SK-N-SH treated with all-trans-retinoic acid at 6 μM for 48 hours (cell line): Measurements from ENCODE around the gene ADAMTS13.

Experiments
- ATAC-seq: fragments of 200-7000 bp; cut with Tn5 transposase; 3 replicates; pipeline ENCODE4 v1.9.1; 2020; ENCODE audit warnings: mild to moderate bottlenecking, moderate library complexity
- ARNTL ChIP-seq: fragments of 450-650 bp; formaldehyde crosslinking; IDR thresholded peaks from 2 replicates; pipeline ENCODE4 v1.5.0; 2020; ENCODE audit warnings: low read depth, mild to moderate bottlenecking, moderate library complexity, borderline replicate concordance
- BACH2 ChIP-seq: fragments of 250-450 bp; sonication (Bioruptor Pico); IDR thresholded peaks from 2 replicates; pipeline ENCODE4 v1.9.0; 2021; ENCODE audit warnings: mild to moderate bottlenecking, borderline replicate concordance
- CSRNP3 ChIP-seq: fragments of 250-450 bp; sonication (Bioruptor Pico); IDR thresholded peaks from 2 replicates; pipeline ENCODE4 v1.5.1; 2021; ENCODE audit warnings: mild to moderate bottlenecking, moderate library complexity
- ESRRG ChIP-seq: fragments of 250-450 bp; sonication (Bioruptor Pico); IDR thresholded peaks from 2 replicates; pipeline ENCODE4 v1.6.1; 2021; ENCODE audit warnings: mild to moderate bottlenecking
- GLIS3 ChIP-seq: fragments of 250-450 bp; sonication (Bioruptor Pico); IDR thresholded peaks from 2 replicates; pipeline ENCODE4 v1.5.0; 2020; ENCODE audit warnings: mild to moderate bottlenecking, moderate library complexity
- ISL1 ChIP-seq: fragments of 250-450 bp; sonication (Bioruptor Pico); IDR thresholded peaks from 2 replicates; pipeline ENCODE4 v2.1.2; 2022; ENCODE audit warnings: mild to moderate bottlenecking, moderate library complexity
- OSR1 ChIP-seq: fragments of 250-450 bp; sonication (Bioruptor Pico); IDR thresholded peaks from 2 replicates; pipeline ENCODE4 v1.8.0; 2022; ENCODE audit warnings: moderate library complexity, mild to moderate bottlenecking, inconsistent platforms
- PATZ1 ChIP-seq: fragments of 250-450 bp; sonication (Bioruptor Pico); IDR thresholded peaks from 2 replicates; pipeline ENCODE4 v1.8.0; 2020; ENCODE audit warnings: mild to moderate bottlenecking, moderate library complexity, borderline replicate concordance
- PPARA ChIP-seq: fragments of 250-450 bp; sonication (Bioruptor Pico); IDR thresholded peaks from 2 replicates; pipeline ENCODE4 v1.5.0; 2020; ENCODE audit warnings: mild to moderate bottlenecking, borderline replicate concordance
- SNAI2 ChIP-seq: fragments of 250-450 bp; sonication (Bioruptor Pico); IDR thresholded peaks from 2 replicates; pipeline ENCODE4 v1.5.0; 2020; ENCODE audit warnings: mild to moderate bottlenecking, moderate library complexity
- ZC3H10 ChIP-seq: fragments of 250-450 bp; sonication (Bioruptor Pico); IDR thresholded peaks from 2 replicates; pipeline ENCODE4 v1.5.1; 2021; ENCODE audit warnings: mild to moderate bottlenecking, moderate library complexity
- ZFP30 ChIP-seq: fragments of 450-650 bp; formaldehyde crosslinking; IDR thresholded peaks from 2 replicates; pipeline ENCODE4 v1.5.0; 2022; ENCODE audit warnings: mild to moderate bottlenecking, moderate library complexity
- ZNF70 ChIP-seq: fragments of 450-650 bp; formaldehyde crosslinking; IDR thresholded peaks from 2 replicates; pipeline ENCODE4 v1.5.0; 2020; ENCODE audit warnings: mild to moderate bottlenecking, moderate library complexity
- TF ChIP-seq, protein P1 (sequence below): fragments of 250-450 bp; sonication (Bioruptor Pico); IDR thresholded peaks from 2 replicates; pipeline ENCODE4 v1.8.0; 2021; ENCODE audit warnings: low read depth, mild to moderate bottlenecking, moderate library complexity, borderline replicate concordance
- TF ChIP-seq, protein P2 (sequence below): fragments of 250-450 bp; sonication (Bioruptor Pico); IDR thresholded peaks from 2 replicates; pipeline ENCODE4 v1.5.0; 2020; ENCODE audit warnings: mild to moderate bottlenecking, moderate library complexity

Gene ADAMTS13

GRCh38 chr9:133425049-133425632 lies 3.0 kb downstream of the ADAMTS13 start (continued):
- TF ChIP-seq ZNF70 (CRISPR knock-in tag) = no peak
- TF ChIP-seq ARNTL (CRISPR knock-in tag) = no peak

DNA sequence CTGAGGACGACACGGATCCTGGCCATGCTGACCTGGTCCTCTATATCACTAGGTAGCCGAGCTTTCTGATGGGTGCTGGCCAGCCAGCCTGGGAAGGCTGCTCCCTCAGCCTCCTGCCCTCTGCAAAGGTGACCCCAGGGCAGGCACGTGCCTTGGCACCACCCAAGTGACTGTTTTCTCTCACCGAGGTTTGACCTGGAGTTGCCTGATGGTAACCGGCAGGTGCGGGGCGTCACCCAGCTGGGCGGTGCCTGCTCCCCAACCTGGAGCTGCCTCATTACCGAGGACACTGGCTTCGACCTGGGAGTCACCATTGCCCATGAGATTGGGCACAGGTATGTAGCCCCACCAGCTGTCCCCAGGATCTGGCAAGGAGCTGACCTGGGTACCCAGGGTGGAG lies 3.8 kb downstream of the ADAMTS13 start:
- TF ChIP-seq ISL1 (no peak), BACH2 (CRISPR knock-in tag) (no peak), ARNTL (CRISPR knock-in tag) (no peak), ESRRG (no peak), OSR1 (CRISPR knock-in tag) (no peak), ZC3H10 (no peak), PATZ1 (CRISPR knock-in tag) (no peak), SNAI2 (CRISPR knock-in tag) (no peak), CSRNP3 (CRISPR knock-in tag) (no peak), PPARA (no peak), ZFP30 (CRISPR knock-in tag) (no peak), GLIS3 (CRISPR knock-in tag) (no peak)
- TF ChIP-seq, protein P1, sequence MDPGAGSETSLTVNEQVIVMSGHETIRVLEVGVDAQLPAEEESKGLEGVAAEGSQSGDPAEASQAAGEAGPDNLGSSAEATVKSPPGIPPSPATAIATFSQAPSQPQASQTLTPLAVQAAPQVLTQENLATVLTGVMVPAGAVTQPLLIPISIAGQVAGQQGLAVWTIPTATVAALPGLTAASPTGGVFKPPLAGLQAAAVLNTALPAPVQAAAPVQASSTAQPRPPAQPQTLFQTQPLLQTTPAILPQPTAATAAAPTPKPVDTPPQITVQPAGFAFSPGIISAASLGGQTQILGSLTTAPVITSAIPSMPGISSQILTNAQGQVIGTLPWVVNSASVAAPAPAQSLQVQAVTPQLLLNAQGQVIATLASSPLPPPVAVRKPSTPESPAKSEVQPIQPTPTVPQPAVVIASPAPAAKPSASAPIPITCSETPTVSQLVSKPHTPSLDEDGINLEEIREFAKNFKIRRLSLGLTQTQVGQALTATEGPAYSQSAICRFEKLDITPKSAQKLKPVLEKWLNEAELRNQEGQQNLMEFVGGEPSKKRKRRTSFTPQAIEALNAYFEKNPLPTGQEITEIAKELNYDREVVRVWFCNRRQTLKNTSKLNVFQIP = no peak
- TF ChIP-seq, protein P2, sequence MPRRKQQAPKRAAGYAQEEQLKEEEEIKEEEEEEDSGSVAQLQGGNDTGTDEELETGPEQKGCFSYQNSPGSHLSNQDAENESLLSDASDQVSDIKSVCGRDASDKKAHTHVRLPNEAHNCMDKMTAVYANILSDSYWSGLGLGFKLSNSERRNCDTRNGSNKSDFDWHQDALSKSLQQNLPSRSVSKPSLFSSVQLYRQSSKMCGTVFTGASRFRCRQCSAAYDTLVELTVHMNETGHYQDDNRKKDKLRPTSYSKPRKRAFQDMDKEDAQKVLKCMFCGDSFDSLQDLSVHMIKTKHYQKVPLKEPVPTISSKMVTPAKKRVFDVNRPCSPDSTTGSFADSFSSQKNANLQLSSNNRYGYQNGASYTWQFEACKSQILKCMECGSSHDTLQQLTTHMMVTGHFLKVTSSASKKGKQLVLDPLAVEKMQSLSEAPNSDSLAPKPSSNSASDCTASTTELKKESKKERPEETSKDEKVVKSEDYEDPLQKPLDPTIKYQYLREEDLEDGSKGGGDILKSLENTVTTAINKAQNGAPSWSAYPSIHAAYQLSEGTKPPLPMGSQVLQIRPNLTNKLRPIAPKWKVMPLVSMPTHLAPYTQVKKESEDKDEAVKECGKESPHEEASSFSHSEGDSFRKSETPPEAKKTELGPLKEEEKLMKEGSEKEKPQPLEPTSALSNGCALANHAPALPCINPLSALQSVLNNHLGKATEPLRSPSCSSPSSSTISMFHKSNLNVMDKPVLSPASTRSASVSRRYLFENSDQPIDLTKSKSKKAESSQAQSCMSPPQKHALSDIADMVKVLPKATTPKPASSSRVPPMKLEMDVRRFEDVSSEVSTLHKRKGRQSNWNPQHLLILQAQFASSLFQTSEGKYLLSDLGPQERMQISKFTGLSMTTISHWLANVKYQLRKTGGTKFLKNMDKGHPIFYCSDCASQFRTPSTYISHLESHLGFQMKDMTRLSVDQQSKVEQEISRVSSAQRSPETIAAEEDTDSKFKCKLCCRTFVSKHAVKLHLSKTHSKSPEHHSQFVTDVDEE (CRISPR knock-in tag) = no peak
- no peak for ATAC-seq

GRCh38 chr9:133427658-133428348 lies 5.6 kb downstream of the ADAMTS13 start:
- no peak for ATAC-seq
- TF ChIP-seq ZC3H10 = no peak

DNA sequence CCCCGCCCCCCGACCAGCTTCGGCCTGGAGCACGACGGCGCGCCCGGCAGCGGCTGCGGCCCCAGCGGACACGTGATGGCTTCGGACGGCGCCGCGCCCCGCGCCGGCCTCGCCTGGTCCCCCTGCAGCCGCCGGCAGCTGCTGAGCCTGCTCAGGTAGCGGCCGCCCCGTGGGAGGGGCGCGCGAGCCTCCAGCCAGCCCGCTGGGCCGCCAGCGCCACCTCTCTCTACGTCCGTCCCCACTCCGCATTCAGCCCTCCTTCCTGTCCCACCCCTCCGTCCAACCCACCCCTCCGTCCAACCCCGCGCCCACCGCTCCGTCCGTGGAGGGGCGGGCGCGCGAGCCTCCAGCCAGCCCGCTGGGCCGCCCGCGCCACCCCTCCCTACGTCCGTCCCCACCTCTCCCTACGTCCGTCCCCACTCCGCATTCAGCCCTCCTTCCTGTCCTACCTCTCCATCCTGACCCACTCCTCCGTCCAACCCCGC lies 6.5 kb downstream of the ADAMTS13 start:
- ATAC-seq = peak; percentile 51; the same call in 2 of the 3 replicates

More for the DNA sequence above, 6.5 kb downstream of the ADAMTS13 start:
- TF ChIP-seq ZC3H10 (no peak), CSRNP3 (CRISPR knock-in tag) (no peak), BACH2 (CRISPR knock-in tag) (no peak)
